ENCODE measurements around the gene FGD3. TPM values are rescaled to one million over a fixed set of nuclear protein-coding genes. Genes with fewer than 3 reads are reported as not detected.

The FGD3 gene
- total and polyA plus RNA-seq, 2 donors (not counting 1 experiment from before 2014, with no cell fraction given): not detected

GRCh38 chr9:92966518-92966800 is 19.1 kb downstream of the FGD3 start:
- H3K9ac ChIP-seq (ENCODE audit: insufficient read depth, low read length): no peak overlapping the region
- H3K36me3 ChIP-seq (ENCODE audit: control insufficient read depth, insufficient read depth, low read length): no peaks in the 10 kb centered on the region
- TF ChIP-seq CTCF (conservative IDR thresholded peaks at IDR 0.05 in 1 of 2, IDR thresholded peaks at IDR 0.05 in 1 of 2; ENCODE audit: low read depth in 1 of 2, low read length in 2 of 2) (no peak), EZH2 (IDR thresholded peaks at IDR 0.05; ENCODE audit: low read length, missing control alignments) (no peak)
- no peaks in the 10 kb centered on the region for H3K9me3 ChIP-seq (ENCODE audit: control insufficient read depth, insufficient read depth, low read depth, low read length)
- no peak for DNase-seq (ENCODE audit: low read depth in 2 of 2)
- no peak overlapping the region for H3K4me2 ChIP-seq (ENCODE audit: extremely low read depth, insufficient read depth, low read length)
- no peak overlapping the region for H2AFZ ChIP-seq (ENCODE audit: low read length)
- H3K4me3 ChIP-seq (replicated peaks in 1 of 4; ENCODE audit: control extremely low read depth in 1 of 4, insufficient read depth in 1 of 4, low read depth in 3 of 4, low read length in 4 of 4): no peak overlapping the region
- no peaks in the 10 kb centered on the region for H3K4me1 ChIP-seq (ENCODE audit: control insufficient read depth, extremely low read depth, insufficient read depth, low read length)
- no peaks in the 10 kb centered on the region for H3K27me3 ChIP-seq (ENCODE audit: control insufficient read depth, insufficient read depth, low read length)
- H3K27ac ChIP-seq (ENCODE audit: insufficient read depth, low read length): no peak overlapping the region
- no peaks in the 10 kb centered on the region for H4K20me1 ChIP-seq (ENCODE audit: control insufficient read depth, extremely low read depth, insufficient read depth, low read length)
- H3K79me2 ChIP-seq (ENCODE audit: control insufficient read depth, insufficient read depth, low read length): no peaks in the 10 kb centered on the region

- H4K20me1 ChIP-seq (ENCODE audit: control insufficient read depth, extremely low read depth, insufficient read depth, low read length): no peaks in the 10 kb centered on the region
- TF ChIP-seq EZH2 (IDR thresholded peaks at IDR 0.05; ENCODE audit: low read length, missing control alignments) (no peak), CTCF (conservative IDR thresholded peaks at IDR 0.05 in 1 of 2, IDR thresholded peaks at IDR 0.05 in 1 of 2; ENCODE audit: low read depth in 1 of 2, low read length in 2 of 2) (no peak)
- DNase-seq (ENCODE audit: low read depth in 2 of 2): no peak
- H3K4me2 ChIP-seq (ENCODE audit: extremely low read depth, insufficient read depth, low read length): no peak overlapping the region
- no peaks in the 10 kb centered on the region for H3K79me2 ChIP-seq (ENCODE audit: control insufficient read depth, insufficient read depth, low read length)
- H2AFZ ChIP-seq (ENCODE audit: low read length): no peak overlapping the region
- no peaks in the 10 kb centered on the region for H3K9me3 ChIP-seq (ENCODE audit: control insufficient read depth, insufficient read depth, low read depth, low read length)
- no peaks in the 10 kb centered on the region for H3K4me1 ChIP-seq (ENCODE audit: control insufficient read depth, extremely low read depth, insufficient read depth, low read length)
- no peak overlapping the region for H3K9ac ChIP-seq (ENCODE audit: insufficient read depth, low read length)
- H3K36me3 ChIP-seq (ENCODE audit: control insufficient read depth, insufficient read depth, low read length): no peaks in the 10 kb centered on the region
- H3K4me3 ChIP-seq (replicated peaks in 1 of 4; ENCODE audit: control extremely low read depth in 1 of 4, insufficient read depth in 1 of 4, low read depth in 3 of 4, low read length in 4 of 4): no peak overlapping the region
- no peak overlapping the region for H3K27ac ChIP-seq (ENCODE audit: insufficient read depth, low read length)
- H3K27me3 ChIP-seq (ENCODE audit: control insufficient read depth, insufficient read depth, low read length): no peaks in the 10 kb centered on the region
These were observed 20.8 kb downstream of the FGD3 start for GRCh38 chr9:92968081-92968480.

GRCh38 chr9:92969516-92970466 is 22.5 kb downstream of the FGD3 start:
- TF ChIP-seq CTCF (conservative IDR thresholded peaks at IDR 0.05 in 1 of 2, IDR thresholded peaks at IDR 0.05 in 1 of 2; ENCODE audit: low read depth in 1 of 2, low read length in 2 of 2): no peak
- TF ChIP-seq EZH2 (IDR thresholded peaks at IDR 0.05; ENCODE audit: low read length, missing control alignments): no peak
- Histone ChIP-seq H3K4me2 (ENCODE audit: extremely low read depth, insufficient read depth, low read length) (no peak overlapping the region), H3K9ac (ENCODE audit: insufficient read depth, low read length) (no peak overlapping the region)

More at GRCh38 chr9:92969516-92970466, 22.5 kb downstream of the FGD3 start:
- H2AFZ ChIP-seq (ENCODE audit: low read length): no peak overlapping the region
- no peaks in the 10 kb centered on the region for H3K27me3 ChIP-seq (ENCODE audit: control insufficient read depth, insufficient read depth, low read length)
- no peaks in the 10 kb centered on the region for H3K36me3 ChIP-seq (ENCODE audit: control insufficient read depth, insufficient read depth, low read length)
- no peak for DNase-seq (ENCODE audit: low read depth in 2 of 2)
- H3K4me1 ChIP-seq (ENCODE audit: control insufficient read depth, extremely low read depth, insufficient read depth, low read length): no peaks in the 10 kb centered on the region
- H3K4me3 ChIP-seq (replicated peaks in 1 of 4; ENCODE audit: control extremely low read depth in 1 of 4, insufficient read depth in 1 of 4, low read depth in 3 of 4, low read length in 4 of 4): no peak overlapping the region
- H3K9me3 ChIP-seq (ENCODE audit: control insufficient read depth, insufficient read depth, low read depth, low read length): no peaks in the 10 kb centered on the region
- H3K79me2 ChIP-seq (ENCODE audit: control insufficient read depth, insufficient read depth, low read length): no peaks in the 10 kb centered on the region
- no peaks in the 10 kb centered on the region for H4K20me1 ChIP-seq (ENCODE audit: control insufficient read depth, extremely low read depth, insufficient read depth, low read length)
- H3K27ac ChIP-seq (ENCODE audit: insufficient read depth, low read length): no peak overlapping the region

Measured in fibroblast of lung (primary cell).